Calu3 (cell line): ENCODE data around the gene DOCK3. TPM values are rescaled to one million over a fixed set of nuclear protein-coding genes. Genes with fewer than 3 reads are reported as not detected.

ENCODE experiments used
- BruUV-seq: library from RNA; stranded (reverse); fragments of 400-500 nt; replicated peaks from 2 replicates; lab custom pipeline; 2021; lab: Mats Ljungman, UMichigan
- CTCF ChIA-PET: fragments of 300-600 bp; sonication (Branson Sonifier 250); formaldehyde crosslinking; loops from one replicate; lab custom pipeline; 2022; ENCODE audit warnings: antibody characterized with exemption; lab: Charles Lee
- DNase-seq: peaks from one replicate; pipeline ENCODE4 v3.0.0; 2022
- H3K27ac Mint-ChIP-seq: one replicate; pipeline ENCODE4 v1.8.0; 2022; ENCODE audit warnings: mixed read lengths; ENCODE audit not compliant: unreplicated experiment
- H3K27me3 Mint-ChIP-seq: one replicate; pipeline ENCODE4 v1.8.0; 2022; ENCODE audit warnings: mixed read lengths; ENCODE audit not compliant: unreplicated experiment
- H3K36me3 Mint-ChIP-seq: one replicate; pipeline ENCODE4 v1.8.0; 2022; ENCODE audit warnings: mild to moderate bottlenecking, moderate library complexity, mixed read lengths; ENCODE audit not compliant: insufficient read depth, unreplicated experiment
- H3K4me1 Mint-ChIP-seq: one replicate; pipeline ENCODE4 v1.8.0; 2022; ENCODE audit warnings: mild to moderate bottlenecking, low read depth, mixed read lengths; ENCODE audit not compliant: unreplicated experiment
- H3K4me3 Mint-ChIP-seq: one replicate; pipeline ENCODE4 v1.8.0; 2022; ENCODE audit warnings: mild to moderate bottlenecking, low read depth, moderate library complexity, mixed read lengths; ENCODE audit not compliant: unreplicated experiment
- H3K9me3 Mint-ChIP-seq: one replicate; pipeline ENCODE4 v1.8.0; 2022; ENCODE audit warnings: low read depth, mixed read lengths; ENCODE audit not compliant: unreplicated experiment
- CTCF ChIP-seq: fragments of 200-600 bp; IDR thresholded peaks from one replicate; pipeline ENCODE4 v1.8.0; 2022; ENCODE audit warnings: antibody characterized with exemption; ENCODE audit not compliant: unreplicated experiment
- intact Hi-C: fragments of 100-400 bp; cut with micrococcal nuclease; formaldehyde crosslinking; loops from one replicate; pipeline ENCODE4 v1.10.0; 2022; ENCODE audit not compliant: unreplicated experiment
- total RNA-seq: library from RNA; stranded (reverse); gene quantifications from 2 replicates; pipeline ENCODE4 v1.2.3, GENCODE V29; 2022

Gene DOCK3
- total RNA-seq, 1 experiment from 2014 or later, result 0.19 TPM

GRCh38 chr3:51311055-51311454 lies 636.3 kb downstream of the DOCK3 start:
- peak; percentile 39 for TF ChIP-seq CTCF
- Mint-ChIP-seq H3K4me1 (no peaks in the 10 kb centered on the region), H3K27ac (no peak overlapping the region), H3K9me3 (peaks cover 6% of the 10 kb centered on the region), H3K4me3 (no peak overlapping the region), H3K36me3 (no peaks in the 10 kb centered on the region), H3K27me3 (peaks cover 23% of the 10 kb centered on the region)
- CTCF ChIA-PET, result interaction anchor here (0.6 to 1.5 kb wide), 7 partner anchors 29 to 695 kb away, joined by 3 to 15 read pairs (median 4); partner anchors contain the start of gene MAPKAPK3
- BruUV-seq, result no TSS peak
- no peak for DNase-seq
- intact Hi-C loops, result no loop called here

GRCh38 chr3:51328206-51328605 lies 653.5 kb downstream of the DOCK3 start:
- H3K27ac Mint-ChIP-seq, result no peak overlapping the region
- H3K9me3 Mint-ChIP-seq, result no peaks in the 10 kb centered on the region
- no peak for DNase-seq
- BruUV-seq, result no TSS peak
- no peak for TF ChIP-seq CTCF
- H3K36me3 Mint-ChIP-seq, result no peaks in the 10 kb centered on the region
- peaks cover 15% of the 10 kb centered on the region for H3K27me3 Mint-ChIP-seq
- no peaks in the 10 kb centered on the region for H3K4me1 Mint-ChIP-seq
- CTCF ChIA-PET, result no interaction called here
- no peak overlapping the region for H3K4me3 Mint-ChIP-seq
- intact Hi-C loops, result no loop called here

- DNase-seq, result no peak
- H3K36me3 Mint-ChIP-seq, result no peaks in the 10 kb centered on the region
- no peaks in the 10 kb centered on the region for H3K4me1 Mint-ChIP-seq
- TF ChIP-seq CTCF, result no peak
- no peaks in the 10 kb centered on the region for H3K27me3 Mint-ChIP-seq
- CTCF ChIA-PET, result interaction anchor here (0.6 to 1.0 kb wide), 3 partner anchors 10 to 42 kb away, joined by 3 to 4 read pairs (median 3); no protein-coding TSS in a partner anchor
- no TSS peak for BruUV-seq
- no peak overlapping the region for H3K4me3 Mint-ChIP-seq
- no peaks in the 10 kb centered on the region for H3K9me3 Mint-ChIP-seq
- H3K27ac Mint-ChIP-seq, result no peak overlapping the region
- intact Hi-C loops, result no loop called here
These were observed 655.3 kb downstream of the DOCK3 start for GRCh38 chr3:51330046-51330445.

- intact Hi-C loops, result no loop called here
- CTCF ChIA-PET, result no interaction called here
- H3K4me3 Mint-ChIP-seq, result no peak overlapping the region
- no peak overlapping the region for H3K27ac Mint-ChIP-seq
- no peak for DNase-seq
- H3K27me3 Mint-ChIP-seq, result no peaks in the 10 kb centered on the region
- H3K9me3 Mint-ChIP-seq, result no peaks in the 10 kb centered on the region
- no TSS peak for BruUV-seq
- no peaks in the 10 kb centered on the region for H3K4me1 Mint-ChIP-seq
- no peak for TF ChIP-seq CTCF
- no peaks in the 10 kb centered on the region for H3K36me3 Mint-ChIP-seq
These were observed 657.4 kb downstream of the DOCK3 start for GRCh38 chr3:51332156-51332555.
